ENCODE measurements around the gene HECTD4.

HECTD4 gene

DNA sequence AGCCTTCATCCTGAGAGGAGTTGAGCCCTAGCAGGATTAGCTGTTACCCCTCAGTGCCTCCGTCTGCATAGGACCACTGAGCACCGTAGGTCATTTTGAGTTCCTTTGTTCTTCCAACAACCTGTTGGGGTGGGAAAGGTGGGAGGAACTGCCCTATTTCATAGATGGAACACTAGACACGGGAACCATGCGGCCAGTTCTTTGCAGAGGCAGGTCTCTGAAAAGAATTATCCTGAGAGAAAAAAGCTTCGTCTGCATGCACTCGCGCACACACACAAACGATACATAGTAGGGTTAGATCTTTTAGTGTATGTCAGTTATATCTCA is 228.4 kb downstream of the HECTD4 start:
- no peak overlapping the region for H3K4me3 ChIP-seq (ENCODE audit: low read depth, low read length)
- TF ChIP-seq CTCF (conservative IDR thresholded peaks at IDR 0.05; ENCODE audit: low read depth, low read length): no peak
- no peak for DNase-seq (ENCODE audit: low read depth)

- DNase-seq (ENCODE audit: low read depth): no peak
- no peak for TF ChIP-seq CTCF (conservative IDR thresholded peaks at IDR 0.05; ENCODE audit: low read depth, low read length)
- H3K4me3 ChIP-seq (ENCODE audit: low read depth, low read length): no peak overlapping the region
These were observed 228.9 kb downstream of the HECTD4 start for GRCh38 chr12:112153181-112153892.

DNA sequence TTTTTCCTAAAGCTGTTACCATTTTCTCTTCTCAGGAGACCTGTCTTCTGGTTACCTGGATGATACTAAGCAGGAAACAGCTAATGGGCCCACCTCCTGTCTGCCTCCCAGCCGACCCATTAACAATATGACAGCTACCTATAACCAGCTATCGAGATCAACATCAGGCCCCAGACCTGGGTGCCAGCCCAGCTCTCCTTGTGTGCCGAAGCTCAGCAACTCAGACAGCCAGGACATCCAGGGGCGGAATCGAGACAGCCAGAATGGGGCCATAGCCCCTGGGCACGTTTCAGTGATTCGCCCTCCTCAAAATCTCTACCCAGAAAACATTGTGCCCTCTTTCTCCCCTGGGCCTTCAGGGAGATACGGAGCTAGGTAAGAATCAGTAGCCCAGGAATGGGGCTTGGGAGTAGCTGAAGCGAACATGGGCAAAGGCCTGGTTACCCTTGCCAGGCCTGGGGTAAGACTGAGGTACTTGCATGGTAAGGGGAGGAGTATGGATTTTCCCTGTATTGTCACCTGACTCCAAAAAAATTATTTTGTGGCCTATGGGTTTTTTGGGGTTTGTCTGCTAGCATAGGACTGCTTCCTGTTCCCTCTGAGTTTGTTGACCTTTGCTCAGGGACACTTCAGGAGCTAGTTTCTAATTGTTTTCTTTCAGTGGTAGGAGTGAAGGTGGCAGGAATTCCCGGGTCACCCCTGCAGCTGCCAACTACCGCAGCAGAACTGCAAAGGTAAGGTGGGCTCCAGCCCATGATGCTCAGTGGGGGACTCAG is 230.3 kb downstream of the HECTD4 start:
- no peak for DNase-seq (ENCODE audit: low read depth)
- H3K4me3 ChIP-seq (ENCODE audit: low read depth, low read length): no peak overlapping the region
- TF ChIP-seq CTCF (conservative IDR thresholded peaks at IDR 0.05; ENCODE audit: low read depth, low read length): no peak

DNA sequence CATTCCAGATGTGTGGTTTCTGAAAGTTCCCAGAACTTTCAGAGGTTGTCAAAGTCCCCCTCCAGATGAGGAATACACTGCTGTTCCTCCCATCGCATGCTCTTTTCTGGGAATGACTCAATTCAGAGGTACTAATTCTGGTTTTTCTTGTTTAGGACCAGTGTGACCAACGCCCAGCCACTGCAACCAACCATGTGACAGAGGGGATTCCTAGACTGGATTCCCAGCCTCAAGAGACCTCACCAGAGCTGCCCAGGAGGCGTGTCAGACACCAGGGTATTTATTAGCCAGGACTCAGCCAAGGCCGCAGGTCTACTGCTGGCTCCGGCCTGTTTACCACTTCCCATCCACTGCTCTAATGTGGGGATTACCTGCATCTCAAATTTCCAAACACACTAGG is 232.6 kb downstream of the HECTD4 start:
- TF ChIP-seq CTCF (conservative IDR thresholded peaks at IDR 0.05; ENCODE audit: low read depth, low read length): no peak
- DNase-seq (ENCODE audit: low read depth): no peak
- no peak overlapping the region for H3K4me3 ChIP-seq (ENCODE audit: low read depth, low read length)

DNA sequence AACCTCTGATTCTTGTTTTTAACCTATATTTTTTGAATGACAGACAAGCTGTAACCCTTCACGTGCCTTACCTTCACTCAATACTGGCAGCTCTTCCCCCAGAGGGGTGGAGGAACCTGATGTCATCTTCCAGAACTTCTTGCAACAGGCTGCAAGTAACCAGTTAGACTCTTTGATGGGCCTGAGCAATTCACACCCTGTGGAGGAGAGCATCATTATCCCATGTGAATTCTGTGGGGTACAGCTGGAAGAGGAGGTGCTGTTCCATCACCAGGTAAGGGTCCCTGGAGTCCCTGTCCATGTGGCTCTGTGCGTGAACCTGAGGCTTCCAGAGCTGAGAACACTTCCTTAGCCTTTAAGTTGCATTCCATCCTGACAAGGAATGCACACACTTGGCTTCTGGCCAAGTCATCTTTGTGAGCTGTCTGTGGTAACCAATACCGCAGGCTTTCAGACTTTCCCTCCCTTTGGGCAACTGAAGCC is 234.2 kb downstream of the HECTD4 start:
- no peak overlapping the region for H3K4me3 ChIP-seq (ENCODE audit: low read depth, low read length)
- peak; percentile 95 for DNase-seq (ENCODE audit: low read depth)
- no peak for TF ChIP-seq CTCF (conservative IDR thresholded peaks at IDR 0.05; ENCODE audit: low read depth, low read length)

GRCh38 chr12:112146123-112146522 is 236.1 kb downstream of the HECTD4 start:
- no peak for TF ChIP-seq CTCF (conservative IDR thresholded peaks at IDR 0.05; ENCODE audit: low read depth, low read length)
- no peak overlapping the region for H3K4me3 ChIP-seq (ENCODE audit: low read depth, low read length)
- no peak for DNase-seq (ENCODE audit: low read depth)
